ENCODE measurements around the gene RUNX1. TPM values are rescaled to one million over a fixed set of nuclear protein-coding genes. Genes with fewer than 3 reads are reported as not detected.

RUNX1 gene
- total and polyA plus RNA-seq, 5 experiments from 2014 or later: 13.1 to 69.0 (median 22.6) TPM

DNA sequence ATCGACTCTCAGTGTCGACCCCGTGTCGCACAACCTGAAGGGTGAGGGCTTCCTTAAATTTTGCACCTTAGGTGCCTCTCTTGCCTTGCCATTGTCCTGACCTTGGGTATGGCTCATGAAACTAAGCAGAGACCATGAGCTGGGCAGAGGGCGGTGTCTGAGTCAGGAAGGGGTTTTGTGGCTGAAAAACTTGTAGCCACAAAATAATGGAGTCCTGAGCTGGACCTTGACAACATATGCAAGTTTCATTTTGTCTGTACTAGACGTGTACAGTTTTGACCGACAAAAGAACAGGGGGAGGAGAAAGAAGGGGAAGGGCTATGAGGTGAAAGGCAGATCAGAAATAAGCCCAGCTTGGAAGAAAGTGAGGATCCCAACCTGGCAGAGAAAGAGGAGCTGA lies 8.3 kb upstream of the RUNX1 start:
- Mint-ChIP-seq H3K27ac (peak overlapping the region in 1 of 10 donors; percentile 27), H3K4me3 (peak overlapping the region in 1 of 10 donors; percentile 8), H3K36me3 (no peaks in the 10 kb centered on the region), H3K4me1 (peaks cover 9 to 26% (median 11%) of the 10 kb centered on the region in 4 donors), H3K27me3 (peaks cover 0 to 4% (median 0%) of the 10 kb centered on the region in 5 donors), H3K9me3 (no peaks in the 10 kb centered on the region)
- POLR2A ChIA-PET: no interaction called here
- ATAC-seq (no peak), DNase-seq (no peak)

DNA sequence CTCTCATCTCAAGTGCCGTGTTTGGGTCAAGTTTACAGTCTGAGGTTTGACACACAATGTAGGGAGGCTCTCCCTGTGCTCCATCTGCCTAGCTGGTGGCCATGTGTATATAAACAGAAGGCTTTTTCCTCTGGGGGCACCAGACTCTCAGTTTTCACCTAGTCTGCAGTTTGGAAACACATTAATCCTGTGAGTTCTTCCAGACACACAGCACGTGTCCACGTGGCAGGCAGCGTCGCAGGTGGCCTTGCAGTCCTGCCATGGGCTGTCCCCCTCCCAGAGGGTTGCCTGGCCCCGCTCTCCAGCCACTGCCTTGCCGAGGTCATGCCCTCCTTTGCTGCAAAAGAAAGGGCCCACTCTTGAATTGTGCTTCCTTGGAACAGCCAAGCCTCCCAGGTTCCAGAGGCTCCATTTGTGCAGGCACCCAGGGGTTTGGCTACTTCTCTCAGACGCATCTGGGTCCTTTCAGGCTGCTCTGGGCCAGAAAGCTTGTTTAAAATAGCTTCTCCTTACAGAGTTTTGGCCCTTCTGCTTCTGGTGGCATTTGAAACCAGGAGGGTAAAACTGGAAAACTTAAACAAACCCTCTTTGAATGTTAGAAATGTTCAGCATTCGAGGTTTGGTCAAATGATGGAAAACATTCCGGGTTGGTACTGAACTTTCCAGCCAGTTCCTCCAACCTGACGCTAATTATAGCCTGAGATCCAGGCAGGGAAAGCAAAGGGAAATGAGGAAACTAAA lies 4.4 kb upstream of the RUNX1 start:
- peaks cover 20 to 52% (median 44%) of the 10 kb centered on the region in 4 donors for H3K4me1 Mint-ChIP-seq
- POLR2A ChIA-PET: interaction anchor here (1.1 kb wide), 1 partner anchor 348 kb away, joined by 3 read pairs; no protein-coding TSS in a partner anchor
- H3K36me3 Mint-ChIP-seq: no peaks in the 10 kb centered on the region
- peaks cover 0 to 4% (median 0%) of the 10 kb centered on the region in 5 donors for H3K27me3 Mint-ChIP-seq
- no peak for DNase-seq
- peak overlapping the region in 7 of 10 donors; percentile 44 to 87 (median 80) for H3K27ac Mint-ChIP-seq
- no peak for ATAC-seq
- no peaks in the 10 kb centered on the region for H3K9me3 Mint-ChIP-seq
- peak overlapping the region in 2 of 10 donors; percentile 19 to 36 for H3K4me3 Mint-ChIP-seq

DNA sequence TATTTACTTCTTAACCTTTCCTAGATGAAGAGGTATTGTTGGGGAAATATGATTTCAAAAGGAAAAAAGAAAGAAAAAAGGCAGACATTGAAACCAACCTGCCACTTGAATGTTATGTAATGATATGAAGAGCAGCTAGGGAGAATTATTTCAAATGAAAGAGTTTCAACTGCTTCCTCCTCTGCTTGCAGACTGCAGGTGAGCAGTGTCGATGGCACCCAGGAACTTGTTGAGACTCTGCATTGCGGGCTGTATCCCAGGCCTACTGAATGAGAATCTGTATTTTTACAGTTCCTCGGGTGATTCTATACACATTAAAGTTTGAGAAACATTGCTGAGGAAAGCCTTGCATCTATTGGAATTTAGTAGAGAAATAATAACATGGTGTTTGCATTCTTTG lies 3.7 kb upstream of the RUNX1 start:
- H3K4me3 Mint-ChIP-seq: peak overlapping the region in 4 of 10 donors; percentile 15 to 49 (median 20)

DNA sequence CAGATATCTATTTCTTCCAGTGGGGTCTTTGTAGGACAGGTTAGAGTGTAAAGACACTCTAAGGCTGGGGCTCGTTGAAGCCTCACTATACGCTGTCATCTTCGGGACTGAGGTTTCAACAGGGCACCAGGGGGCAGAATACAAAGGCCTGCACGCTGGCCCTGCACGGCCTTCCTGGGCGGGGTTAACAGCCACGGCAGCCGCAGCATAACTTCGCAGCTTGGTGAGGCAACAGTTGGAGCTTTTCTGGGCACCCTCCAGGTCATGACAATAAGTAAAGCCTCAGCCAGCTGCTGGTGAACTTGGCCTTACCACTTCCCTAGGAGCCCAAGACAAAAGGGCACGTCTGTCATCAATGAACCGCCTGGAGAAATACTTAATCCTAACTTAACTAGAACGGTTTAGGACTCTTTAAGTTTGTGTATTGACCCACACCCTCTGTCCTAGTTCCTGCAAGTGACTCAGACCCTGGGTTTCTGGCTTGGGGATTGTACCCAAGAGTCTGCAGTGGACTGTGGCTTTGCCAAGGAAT lies 2.3 kb upstream of the RUNX1 start:
- Mint-ChIP-seq H3K27ac (peak overlapping the region; percentile 21 to 98 (median 88)), H3K36me3 (no peaks in the 10 kb centered on the region), H3K4me3 (peak overlapping the region; percentile 25 to 88 (median 59)), H3K9me3 (no peaks in the 10 kb centered on the region), H3K4me1 (peaks cover 24 to 66% (median 48%) of the 10 kb centered on the region in 4 donors), H3K27me3 (peaks cover 0 to 4% (median 0%) of the 10 kb centered on the region in 5 donors)
- DNase-seq: peak; percentile 66 to 91 (median 80)
- POLR2A ChIA-PET: interaction anchor here (0.6 to 6.5 kb wide), 8 partner anchors 9 to 163 kb away, joined by 3 to 72 read pairs (median 4); no protein-coding TSS in a partner anchor
- peak; percentile 54 to 59 for ATAC-seq

More for the DNA sequence above, 3.7 kb upstream of the RUNX1 start:
- no peak for ATAC-seq
- POLR2A ChIA-PET: interaction anchor here (1.1 kb wide), 1 partner anchor 349 kb away, joined by 3 read pairs; no protein-coding TSS in a partner anchor
- DNase-seq: peak in 2 of 10 donors; percentile 32 to 37
- Mint-ChIP-seq H3K27ac (peak overlapping the region; percentile 44 to 87 (median 79)), H3K9me3 (no peaks in the 10 kb centered on the region), H3K36me3 (no peaks in the 10 kb centered on the region), H3K27me3 (peaks cover 0 to 4% (median 0%) of the 10 kb centered on the region in 5 donors), H3K4me1 (peaks cover 19 to 52% (median 48%) of the 10 kb centered on the region in 4 donors)

DNA sequence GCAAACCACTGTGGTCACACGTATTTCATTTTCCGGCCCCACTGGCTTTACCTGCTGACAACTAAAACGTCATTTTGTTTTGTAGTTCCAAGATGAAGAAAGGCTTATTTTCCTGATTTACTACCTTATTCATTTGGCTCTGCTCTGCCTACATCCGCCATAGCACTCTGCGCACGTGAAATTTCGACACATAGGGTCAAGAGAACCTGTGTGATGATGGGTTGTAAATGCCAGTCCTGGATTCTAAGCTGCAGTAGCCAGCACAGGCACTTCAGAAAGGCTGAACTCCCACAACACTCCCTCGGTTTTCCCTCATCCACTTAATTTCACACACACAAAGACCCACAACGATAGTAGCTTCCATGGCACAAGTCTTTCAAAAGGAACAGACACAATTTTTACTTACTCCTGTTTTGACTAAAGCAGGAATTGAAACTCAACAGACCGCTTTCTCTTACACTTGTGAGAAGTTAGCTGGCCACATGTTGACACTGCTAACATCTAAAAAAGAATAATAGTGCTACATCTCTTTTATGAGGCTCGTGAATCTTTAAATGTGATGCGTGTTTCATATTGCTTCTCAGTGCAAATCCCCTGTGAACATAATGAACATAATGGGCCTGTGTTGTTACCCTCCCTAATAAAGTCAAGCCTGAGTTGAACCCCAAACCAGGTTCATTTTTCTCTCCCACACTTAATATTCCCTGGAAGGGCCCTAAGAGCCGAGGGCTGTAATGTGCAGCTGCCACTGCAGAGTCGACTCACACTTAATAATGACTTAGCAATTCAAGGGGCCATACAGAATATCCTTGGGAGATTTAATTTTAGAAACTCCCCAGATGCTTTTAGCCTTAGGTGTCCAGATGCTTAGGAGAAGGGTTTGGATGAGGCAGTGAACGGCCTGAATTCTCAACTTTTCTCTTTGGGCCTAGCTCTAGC lies 1.5 kb upstream of the RUNX1 start:
- DNase-seq (no peak), ATAC-seq (no peak)
- Mint-ChIP-seq H3K36me3 (no peaks in the 10 kb centered on the region), H3K4me1 (peaks cover 27 to 73% (median 51%) of the 10 kb centered on the region in 4 donors), H3K27me3 (peaks cover 0 to 4% (median 0%) of the 10 kb centered on the region in 5 donors), H3K27ac (peak overlapping the region; percentile 21 to 98 (median 91)), H3K4me3 (peak overlapping the region in 9 of 10 donors; percentile 25 to 99 (median 75)), H3K9me3 (no peaks in the 10 kb centered on the region)
- POLR2A ChIA-PET: interaction anchor here (0.6 to 6.5 kb wide), 7 partner anchors 10 to 162 kb away, joined by 3 to 72 read pairs (median 4); no protein-coding TSS in a partner anchor

DNA sequence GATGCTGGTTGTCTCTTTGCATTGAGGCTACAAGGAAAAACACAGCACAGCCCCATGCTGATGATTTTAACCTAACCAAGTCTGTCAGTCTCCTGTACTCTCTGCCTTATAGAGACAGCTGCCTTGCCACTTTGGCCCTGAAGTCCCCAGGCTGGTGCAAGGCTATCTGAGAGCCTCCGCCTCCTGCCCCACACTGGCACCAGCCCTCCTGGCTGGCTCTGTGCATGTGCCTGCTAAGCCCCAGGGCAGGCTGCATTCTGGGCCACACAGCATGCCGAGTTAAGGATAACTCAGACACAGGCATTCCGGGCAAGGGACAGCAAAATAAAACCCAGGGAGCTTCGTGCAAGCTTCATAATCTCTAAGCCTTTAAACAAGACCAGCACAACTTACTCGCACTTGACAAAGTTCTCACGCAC lies 910 bp downstream of the RUNX1 start:
- Mint-ChIP-seq H3K4me3 (peak overlapping the region; percentile 88 to 99 (median 96)), H3K27me3 (peaks cover 0 to 4% (median 0%) of the 10 kb centered on the region in 5 donors), H3K27ac (peak overlapping the region; percentile 93 to 99 (median 98)), H3K9me3 (no peaks in the 10 kb centered on the region), H3K36me3 (peaks cover 0 to 13% (median 3%) of the 10 kb centered on the region in 3 donors), H3K4me1 (peaks cover 41 to 96% (median 73%) of the 10 kb centered on the region in 4 donors)
- ATAC-seq (peak in 1 of 2 donors; percentile 7), DNase-seq (peak in 3 of 10 donors; percentile 17 to 34 (median 28))
- POLR2A ChIA-PET: interaction anchor here (0.6 to 9.8 kb wide), 20 partner anchors 10 to 277 kb away, joined by 3 to 139 read pairs (median 5); no protein-coding TSS in a partner anchor

DNA sequence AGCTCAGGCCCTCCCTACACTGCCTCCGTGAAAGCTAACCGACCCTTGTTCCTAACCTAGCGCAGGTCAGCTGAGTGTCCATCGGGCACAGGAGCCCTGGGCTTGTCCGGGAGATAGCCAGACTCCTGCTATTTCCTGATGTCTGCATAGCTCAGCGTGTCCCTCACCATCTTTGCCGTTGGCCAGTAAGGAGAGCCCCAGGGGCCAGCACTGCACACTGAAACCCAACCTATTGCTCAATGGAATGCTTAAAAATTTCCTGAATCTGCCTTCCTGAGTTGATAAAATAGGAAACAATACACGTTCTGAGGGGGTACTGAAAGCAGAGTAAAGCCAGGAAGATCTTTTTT lies 2.2 kb downstream of the RUNX1 start:
- Mint-ChIP-seq H3K4me1 (peaks cover 45 to 95% (median 73%) of the 10 kb centered on the region in 4 donors), H3K4me3 (peak overlapping the region; percentile 88 to 99 (median 96)), H3K36me3 (peaks cover 0 to 21% (median 8%) of the 10 kb centered on the region in 3 donors), H3K9me3 (no peaks in the 10 kb centered on the region), H3K27me3 (peaks cover 0 to 4% (median 0%) of the 10 kb centered on the region in 5 donors), H3K27ac (peak overlapping the region; percentile 93 to 99 (median 98))
- POLR2A ChIA-PET: interaction anchor here (0.7 to 9.8 kb wide), 15 partner anchors 9 to 354 kb away, joined by 3 to 139 read pairs (median 5); no protein-coding TSS in a partner anchor
- no peak for DNase-seq
- ATAC-seq: no peak

DNA sequence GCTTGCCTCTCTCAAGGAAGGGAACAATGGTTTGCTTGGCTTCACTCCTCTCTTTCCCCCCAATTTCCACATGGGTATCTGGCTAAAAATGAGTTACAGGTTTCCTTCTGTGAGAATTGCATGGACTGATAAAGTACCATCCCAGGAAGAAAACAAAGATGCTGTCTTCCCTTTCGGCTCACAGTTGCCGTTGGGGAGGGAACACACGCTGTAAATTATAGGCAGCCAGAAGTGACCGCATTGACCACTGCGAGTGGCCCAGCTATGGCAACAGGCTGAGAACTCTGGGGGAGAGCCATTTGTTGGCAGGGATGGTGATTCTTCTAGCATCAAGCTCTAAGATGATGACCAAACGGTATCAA lies 2.9 kb downstream of the RUNX1 start:
- H3K27ac Mint-ChIP-seq: peak overlapping the region; percentile 93 to 99 (median 98)
- POLR2A ChIA-PET: interaction anchor here (1.0 to 9.8 kb wide), 9 partner anchors 8 to 158 kb away, joined by 3 to 139 read pairs (median 6); no protein-coding TSS in a partner anchor
- peaks cover 0 to 25% (median 12%) of the 10 kb centered on the region in 3 donors for H3K36me3 Mint-ChIP-seq
- peaks cover 0 to 4% (median 0%) of the 10 kb centered on the region in 5 donors for H3K27me3 Mint-ChIP-seq
- ATAC-seq: no peak
- peaks cover 43 to 95% (median 73%) of the 10 kb centered on the region in 4 donors for H3K4me1 Mint-ChIP-seq
- H3K4me3 Mint-ChIP-seq: peak overlapping the region; percentile 88 to 99 (median 96)
- no peak for DNase-seq
- H3K9me3 Mint-ChIP-seq: no peaks in the 10 kb centered on the region

DNA sequence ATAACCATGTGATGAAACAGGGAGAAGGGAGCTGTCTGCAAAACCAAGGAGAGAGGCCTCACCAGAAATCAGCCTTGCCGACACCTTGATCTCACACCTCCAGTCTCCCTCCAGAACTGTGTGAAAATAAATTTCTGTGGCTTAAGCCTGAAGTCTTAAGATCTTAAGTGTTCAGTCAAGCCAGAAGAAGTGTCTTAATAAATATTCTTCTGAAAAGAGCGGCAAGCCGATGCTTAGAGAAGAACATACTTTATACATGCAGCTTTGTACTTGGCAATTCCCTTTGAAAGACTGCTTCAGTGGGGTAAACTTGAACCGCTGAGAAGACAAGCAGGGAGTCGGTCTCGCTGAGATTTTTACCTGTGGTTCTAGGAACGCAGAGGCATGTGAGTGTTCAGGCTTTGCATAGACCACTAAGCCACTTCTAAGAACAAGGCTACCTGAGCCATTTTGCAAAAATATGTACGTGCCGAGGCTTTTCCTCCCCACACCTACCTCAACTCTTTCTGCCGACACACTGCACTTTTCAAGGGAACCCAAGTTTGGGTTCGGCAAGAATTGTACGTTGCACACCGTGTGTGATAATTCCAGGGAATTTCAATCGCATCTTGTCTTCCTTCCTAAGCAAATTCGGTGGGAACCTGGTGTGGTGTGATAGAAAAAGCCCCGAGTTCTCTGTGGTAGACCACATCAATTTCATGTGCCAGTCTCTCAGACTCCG lies 3.4 kb downstream of the RUNX1 start:
- Mint-ChIP-seq H3K4me3 (peak overlapping the region; percentile 88 to 99 (median 96)), H3K4me1 (peaks cover 40 to 95% (median 73%) of the 10 kb centered on the region in 4 donors), H3K36me3 (peaks cover 0 to 31% (median 15%) of the 10 kb centered on the region in 3 donors), H3K9me3 (no peaks in the 10 kb centered on the region), H3K27ac (peak overlapping the region; percentile 93 to 99 (median 98)), H3K27me3 (peaks cover 0 to 4% (median 0%) of the 10 kb centered on the region in 5 donors)
- POLR2A ChIA-PET: interaction anchor here (1.1 to 9.8 kb wide), 6 partner anchors 7 to 157 kb away, joined by 3 to 139 read pairs (median 12); no protein-coding TSS in a partner anchor
- DNase-seq (peak in 8 of 10 donors; percentile 61 to 90 (median 81)), ATAC-seq (peak; percentile 60 to 66)

DNA sequence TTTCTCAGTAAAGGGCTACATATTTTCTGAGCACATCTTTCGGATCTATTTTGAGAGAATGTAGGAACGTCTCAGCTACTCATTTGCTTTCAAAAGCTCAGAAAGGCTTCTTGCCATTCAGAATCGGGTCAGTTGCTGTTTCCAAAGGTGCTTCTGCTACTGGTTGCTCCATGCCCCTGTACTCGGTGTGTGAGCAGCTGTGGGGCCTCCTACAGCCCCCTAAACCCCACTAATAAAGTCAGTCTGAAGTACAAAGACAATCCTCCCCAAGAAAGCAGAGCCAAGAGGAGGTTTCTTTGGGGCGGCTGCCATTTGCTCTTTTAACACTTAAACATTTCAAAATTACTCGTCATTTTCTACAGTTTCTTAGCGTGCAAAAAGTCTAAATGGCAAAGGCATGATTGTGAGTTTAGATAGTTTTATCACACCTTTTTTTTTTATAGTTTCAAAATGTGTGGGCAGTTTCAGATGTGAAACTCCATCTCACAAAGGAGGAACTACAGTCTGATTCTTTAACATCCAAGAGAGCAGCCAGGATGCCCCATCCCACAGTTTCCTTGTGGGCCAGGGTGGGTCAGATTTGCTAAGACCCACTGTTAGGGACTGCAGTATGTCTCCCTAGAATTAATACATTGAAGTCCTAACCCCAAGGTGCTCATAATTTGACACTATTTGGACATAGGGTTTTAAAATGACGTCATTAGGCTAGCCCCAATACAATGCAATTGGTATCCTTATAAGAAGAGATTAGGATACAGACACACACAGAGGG lies 4.1 kb downstream of the RUNX1 start:
- ATAC-seq (no peak), DNase-seq (no peak)
- peaks cover 0 to 4% (median 0%) of the 10 kb centered on the region in 5 donors for H3K27me3 Mint-ChIP-seq
- peaks cover 38 to 94% (median 72%) of the 10 kb centered on the region in 4 donors for H3K4me1 Mint-ChIP-seq
- peak overlapping the region; percentile 88 to 99 (median 96) for H3K4me3 Mint-ChIP-seq
- no peaks in the 10 kb centered on the region for H3K9me3 Mint-ChIP-seq
- peak overlapping the region; percentile 48 to 99 (median 98) for H3K27ac Mint-ChIP-seq
- POLR2A ChIA-PET: interaction anchor here (0.6 to 9.8 kb wide), 5 partner anchors 11 to 157 kb away, joined by 3 to 139 read pairs (median 6); no protein-coding TSS in a partner anchor
- peaks cover 0 to 37% (median 15%) of the 10 kb centered on the region in 3 donors for H3K36me3 Mint-ChIP-seq

Measured in naive thymus-derived CD8-positive, alpha-beta T cell (primary cell).